ENCODE data around the gene NAAA.
A peak's percentile ranks its signal among the peaks of the same experiment; 100 is the strongest.

The NAAA gene

DNA sequence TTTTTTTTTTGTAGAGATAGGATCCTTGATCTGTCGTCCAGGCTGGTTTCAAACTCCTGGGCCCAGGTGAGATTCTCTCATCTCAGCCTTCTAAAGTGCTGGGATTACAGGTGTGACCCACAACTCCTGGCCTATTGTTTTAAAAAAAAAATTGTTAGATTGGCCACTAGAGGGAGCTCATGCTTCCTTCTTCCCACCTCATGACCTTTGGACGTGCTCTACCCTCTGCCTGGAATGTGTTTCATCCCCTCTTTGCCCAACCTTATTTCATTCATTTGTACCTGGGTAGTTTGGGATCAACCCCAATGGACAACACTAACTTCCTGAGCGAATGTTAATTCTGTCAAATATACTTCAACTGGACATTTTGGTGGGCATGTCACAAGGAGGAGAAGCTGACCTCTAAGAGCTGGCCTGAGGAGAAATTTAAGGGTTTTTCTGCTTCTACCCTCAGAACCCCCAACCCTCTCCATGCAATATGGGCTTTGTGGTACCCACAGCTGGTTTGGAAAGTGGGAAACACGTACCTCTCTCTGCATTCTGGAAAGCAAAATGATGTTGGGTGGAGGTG lies 45.0 kb downstream of the NAAA start:
- H3K36me3 Mint-ChIP-seq (ENCODE audit: low read depth): no peaks in the 10 kb centered on the region
- TF ChIP-seq, protein P1, sequence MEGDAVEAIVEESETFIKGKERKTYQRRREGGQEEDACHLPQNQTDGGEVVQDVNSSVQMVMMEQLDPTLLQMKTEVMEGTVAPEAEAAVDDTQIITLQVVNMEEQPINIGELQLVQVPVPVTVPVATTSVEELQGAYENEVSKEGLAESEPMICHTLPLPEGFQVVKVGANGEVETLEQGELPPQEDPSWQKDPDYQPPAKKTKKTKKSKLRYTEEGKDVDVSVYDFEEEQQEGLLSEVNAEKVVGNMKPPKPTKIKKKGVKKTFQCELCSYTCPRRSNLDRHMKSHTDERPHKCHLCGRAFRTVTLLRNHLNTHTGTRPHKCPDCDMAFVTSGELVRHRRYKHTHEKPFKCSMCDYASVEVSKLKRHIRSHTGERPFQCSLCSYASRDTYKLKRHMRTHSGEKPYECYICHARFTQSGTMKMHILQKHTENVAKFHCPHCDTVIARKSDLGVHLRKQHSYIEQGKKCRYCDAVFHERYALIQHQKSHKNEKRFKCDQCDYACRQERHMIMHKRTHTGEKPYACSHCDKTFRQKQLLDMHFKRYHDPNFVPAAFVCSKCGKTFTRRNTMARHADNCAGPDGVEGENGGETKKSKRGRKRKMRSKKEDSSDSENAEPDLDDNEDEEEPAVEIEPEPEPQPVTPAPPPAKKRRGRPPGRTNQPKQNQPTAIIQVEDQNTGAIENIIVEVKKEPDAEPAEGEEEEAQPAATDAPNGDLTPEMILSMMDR (IDR thresholded peaks at IDR 0.05): peak; percentile 62
- peaks cover 2% of the 10 kb centered on the region for H3K27me3 Mint-ChIP-seq (ENCODE audit: low read depth, poor library complexity)
- no peaks in the 10 kb centered on the region for H3K4me1 Mint-ChIP-seq
- no peak for DNase-seq
- peaks cover 14% of the 10 kb centered on the region for H3K9me3 Mint-ChIP-seq
- no peak overlapping the region for H3K4me3 Mint-ChIP-seq
- no peak overlapping the region for H3K27ac Mint-ChIP-seq

DNA sequence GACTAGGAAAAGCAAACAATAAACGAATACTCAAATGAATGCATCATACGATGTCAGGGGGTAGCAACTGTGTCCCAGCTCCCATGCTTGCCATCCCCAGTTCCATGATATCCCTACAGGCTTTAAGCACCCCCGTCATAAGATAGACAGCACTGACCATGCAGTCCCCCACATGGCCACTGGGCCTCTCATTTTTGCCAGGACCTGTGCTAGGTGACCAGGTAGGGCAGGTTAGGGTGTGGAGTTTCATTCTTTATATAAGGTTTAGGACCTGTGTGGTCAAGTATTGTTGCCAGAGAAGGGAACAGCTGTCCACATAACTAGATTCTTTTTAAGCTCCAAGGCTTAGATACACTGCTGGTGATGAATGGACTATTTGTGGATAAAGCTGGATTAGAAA lies 48.3 kb downstream of the NAAA start:
- H3K36me3 Mint-ChIP-seq (ENCODE audit: low read depth): no peaks in the 10 kb centered on the region
- TF ChIP-seq, protein P1 (IDR thresholded peaks at IDR 0.05): no peak
- H3K27ac Mint-ChIP-seq: no peak overlapping the region
- H3K9me3 Mint-ChIP-seq: peaks cover 3% of the 10 kb centered on the region
- no peak overlapping the region for H3K4me3 Mint-ChIP-seq
- peaks cover 10% of the 10 kb centered on the region for H3K27me3 Mint-ChIP-seq (ENCODE audit: low read depth, poor library complexity)
- H3K4me1 Mint-ChIP-seq: no peaks in the 10 kb centered on the region
- DNase-seq: no peak

DNA sequence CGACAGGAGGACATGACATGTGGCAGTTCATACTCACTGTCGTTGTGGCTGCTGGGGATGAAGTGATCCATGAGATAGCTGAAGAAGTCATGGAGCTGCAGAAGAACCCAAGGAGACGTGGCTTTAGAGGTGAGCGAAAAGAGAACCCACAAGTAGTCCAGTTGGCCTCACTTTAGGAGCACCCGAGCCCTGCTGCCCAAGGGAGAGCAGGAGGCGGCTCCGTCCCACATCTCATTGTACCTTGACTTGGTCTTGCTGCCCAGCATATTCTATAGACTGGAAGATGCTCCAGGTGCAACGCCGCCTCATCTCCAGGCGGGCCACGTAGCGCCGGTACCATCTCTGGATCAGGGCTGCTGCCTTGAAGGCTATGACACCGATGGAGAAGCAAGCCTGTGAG lies 49.2 kb downstream of the NAAA start:
- Mint-ChIP-seq H3K9me3 (peaks cover 3% of the 10 kb centered on the region), H3K36me3 (ENCODE audit: low read depth) (no peaks in the 10 kb centered on the region), H3K4me3 (no peak overlapping the region), H3K27me3 (ENCODE audit: low read depth, poor library complexity) (peaks cover 10% of the 10 kb centered on the region), H3K27ac (no peak overlapping the region), H3K4me1 (no peaks in the 10 kb centered on the region)
- TF ChIP-seq, protein P1 (IDR thresholded peaks at IDR 0.05): no peak
- no peak for DNase-seq

DNA sequence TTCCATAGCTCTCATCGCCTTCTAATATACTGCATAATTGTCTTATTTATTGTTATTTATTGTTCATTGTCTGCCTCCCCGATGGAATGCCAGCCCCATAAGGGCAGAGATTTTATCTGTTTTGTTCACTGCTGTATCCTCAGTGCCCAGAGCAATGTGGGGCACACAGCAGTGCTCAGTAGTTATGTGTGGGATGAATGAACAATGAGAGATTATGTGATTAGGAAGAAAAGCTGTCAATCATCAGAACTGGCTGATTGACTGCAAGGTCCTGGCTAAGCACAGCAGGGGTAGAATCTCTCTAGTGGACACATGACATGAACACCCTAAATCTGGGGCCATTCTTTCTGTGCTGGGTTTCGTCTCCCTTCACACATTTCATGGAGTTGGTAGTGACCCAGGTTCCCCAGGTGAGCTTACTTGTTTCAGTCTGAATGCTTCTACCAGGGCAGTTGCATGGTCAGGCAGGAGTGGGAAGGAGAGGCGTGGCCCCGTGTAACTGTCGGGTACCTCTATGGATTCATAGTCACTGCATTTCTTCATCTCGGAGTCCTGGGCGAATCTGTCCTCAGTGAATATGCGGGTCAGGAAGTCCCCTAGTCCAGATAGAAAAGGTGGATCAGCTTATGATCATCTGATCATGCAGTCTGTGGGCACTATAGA lies 51.1 kb downstream of the NAAA start:
- no peaks in the 10 kb centered on the region for H3K4me1 Mint-ChIP-seq
- no peak overlapping the region for H3K27ac Mint-ChIP-seq
- TF ChIP-seq, protein P1 (IDR thresholded peaks at IDR 0.05): no peak

DNA sequence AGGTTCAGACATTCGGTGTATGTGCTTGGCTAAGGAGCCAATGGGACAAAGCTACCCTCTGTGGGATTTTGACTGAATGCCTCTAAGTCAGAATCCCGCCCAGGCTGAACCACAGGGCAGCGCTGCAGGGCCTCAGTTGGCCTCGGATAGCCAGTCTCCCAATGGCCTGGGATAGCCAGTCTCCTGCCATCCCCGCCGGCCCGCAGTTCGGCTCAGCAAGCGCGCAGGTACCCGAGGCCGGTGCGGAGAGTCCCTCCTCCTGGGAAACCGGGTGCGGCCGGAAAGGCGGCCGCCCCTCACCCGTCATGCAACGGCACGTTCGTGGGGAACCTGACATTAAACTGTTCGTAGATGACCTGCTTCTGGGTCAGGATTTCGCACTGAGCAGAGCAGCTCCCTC lies 54.7 kb downstream of the NAAA start:
- H3K9me3 Mint-ChIP-seq: no peaks in the 10 kb centered on the region
- H3K4me1 Mint-ChIP-seq: no peaks in the 10 kb centered on the region
- DNase-seq: no peak
- H3K36me3 Mint-ChIP-seq (ENCODE audit: low read depth): no peaks in the 10 kb centered on the region
- peaks cover 10% of the 10 kb centered on the region for H3K27me3 Mint-ChIP-seq (ENCODE audit: low read depth, poor library complexity)
- H3K27ac Mint-ChIP-seq: no peak overlapping the region
- H3K4me3 Mint-ChIP-seq: no peak overlapping the region
- TF ChIP-seq, protein P1 (IDR thresholded peaks at IDR 0.05): no peak

More for the DNA sequence above, 51.1 kb downstream of the NAAA start:
- peaks cover 10% of the 10 kb centered on the region for H3K27me3 Mint-ChIP-seq (ENCODE audit: low read depth, poor library complexity)
- no peak overlapping the region for H3K4me3 Mint-ChIP-seq
- H3K36me3 Mint-ChIP-seq (ENCODE audit: low read depth): no peaks in the 10 kb centered on the region
- H3K9me3 Mint-ChIP-seq: no peaks in the 10 kb centered on the region
- no peak for DNase-seq

DNA sequence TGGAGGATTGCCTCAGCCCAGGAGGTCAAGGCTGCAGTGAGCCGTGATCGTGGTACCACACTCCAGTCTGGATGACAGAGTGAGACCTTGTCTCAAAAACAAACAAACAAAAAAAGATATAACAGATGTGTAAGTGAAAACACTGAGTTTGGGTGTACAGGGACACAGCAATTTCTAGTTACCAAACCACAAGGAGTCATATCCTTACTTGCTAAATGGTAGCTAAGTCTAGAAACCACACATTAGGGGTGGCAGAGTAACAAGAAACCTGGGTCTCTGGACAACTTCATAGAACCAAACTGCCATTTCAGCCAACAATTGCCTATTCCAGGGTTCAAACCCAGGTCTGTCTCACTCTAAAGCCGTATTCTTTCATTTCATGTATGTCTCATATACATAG lies 59.3 kb downstream of the NAAA start:
- Mint-ChIP-seq H3K9me3 (no peaks in the 10 kb centered on the region), H3K36me3 (ENCODE audit: low read depth) (no peaks in the 10 kb centered on the region), H3K27ac (no peak overlapping the region), H3K4me1 (no peaks in the 10 kb centered on the region), H3K27me3 (ENCODE audit: low read depth, poor library complexity) (peaks cover 16% of the 10 kb centered on the region), H3K4me3 (no peak overlapping the region)
- DNase-seq: no peak
- TF ChIP-seq, protein P1 (IDR thresholded peaks at IDR 0.05): no peak
